Adrenal gland (tissue), 5 donors: ENCODE measurements around the gene UROC1.

Source experiments
- CTCF ChIP-seq, 6 experiments: fragments of 450-650 bp in 4 of 6; fragments of 200-600 bp in 2 of 6; sonication (generic) in 1 of 6; IDR thresholded peaks; 1 replicate in 5 of 6; 2 replicates in 1 of 6; pipeline versions ENCODE4 v1.5.1 to v1.8.0; 2016 to 2021; ENCODE audit warnings: antibody characterized with exemption in 6 of 6, mild to moderate bottlenecking in 2 of 6, moderate library complexity in 1 of 6
- POLR2A ChIP-seq, 2 donors: fragments of 450-650 bp; IDR thresholded peaks; one replicate each; pipeline ENCODE4 v1.6.1; 2017; ENCODE audit warnings: antibody characterized with exemption in 2 of 2, mild to moderate bottlenecking in 2 of 2, moderate library complexity in 1 of 2
- donor health status: DM: no; HTN: no; CAD: no.

- no peak for TF ChIP-seq CTCF (IDR thresholded peaks at IDR 0.05)
- no peak for TF ChIP-seq POLR2A (IDR thresholded peaks at IDR 0.05)
Observed at GRCh38 chr3:126510308-126510910, 7.2 kb downstream of the UROC1 start.
